VCaP (cell line): ENCODE measurements around the gene IRF6.

Experiments used
- H3K27ac ChIP-seq: fragments of 450-650 bp; 2 replicates; pipeline ENCODE4 v1.5.1; 2017
- TF ChIP-seq, protein P1 (sequence below): fragments of 450-650 bp; conservative IDR thresholded peaks from 2 replicates; pipeline ENCODE4 v1.5.1; 2017; ENCODE audit warnings: mild to moderate bottlenecking, moderate library complexity

IRF6 gene

DNA sequence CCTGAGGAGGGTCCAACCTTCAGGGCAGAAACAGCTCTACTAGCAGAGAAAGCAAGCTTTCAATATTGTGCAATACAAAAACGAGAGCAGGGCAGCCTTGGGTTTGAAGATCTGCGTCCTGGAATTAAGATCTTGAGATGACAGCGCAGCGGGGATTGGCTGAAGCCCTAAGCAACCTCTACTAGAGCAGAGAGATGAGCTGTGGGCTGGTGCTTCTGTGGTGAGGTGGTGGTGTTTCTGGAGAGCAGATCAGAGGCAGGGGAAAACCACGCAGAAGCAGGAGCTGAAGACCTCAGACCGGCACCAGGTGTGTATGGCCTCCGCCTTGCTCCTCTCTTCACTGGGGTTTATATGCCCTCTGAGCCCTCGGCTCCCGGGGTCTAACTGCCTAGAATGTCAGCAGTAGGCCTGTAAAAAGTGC lies 37.6 kb downstream of the IRF6 start:
- no peak overlapping the region for H3K27ac ChIP-seq
- TF ChIP-seq, protein P1, sequence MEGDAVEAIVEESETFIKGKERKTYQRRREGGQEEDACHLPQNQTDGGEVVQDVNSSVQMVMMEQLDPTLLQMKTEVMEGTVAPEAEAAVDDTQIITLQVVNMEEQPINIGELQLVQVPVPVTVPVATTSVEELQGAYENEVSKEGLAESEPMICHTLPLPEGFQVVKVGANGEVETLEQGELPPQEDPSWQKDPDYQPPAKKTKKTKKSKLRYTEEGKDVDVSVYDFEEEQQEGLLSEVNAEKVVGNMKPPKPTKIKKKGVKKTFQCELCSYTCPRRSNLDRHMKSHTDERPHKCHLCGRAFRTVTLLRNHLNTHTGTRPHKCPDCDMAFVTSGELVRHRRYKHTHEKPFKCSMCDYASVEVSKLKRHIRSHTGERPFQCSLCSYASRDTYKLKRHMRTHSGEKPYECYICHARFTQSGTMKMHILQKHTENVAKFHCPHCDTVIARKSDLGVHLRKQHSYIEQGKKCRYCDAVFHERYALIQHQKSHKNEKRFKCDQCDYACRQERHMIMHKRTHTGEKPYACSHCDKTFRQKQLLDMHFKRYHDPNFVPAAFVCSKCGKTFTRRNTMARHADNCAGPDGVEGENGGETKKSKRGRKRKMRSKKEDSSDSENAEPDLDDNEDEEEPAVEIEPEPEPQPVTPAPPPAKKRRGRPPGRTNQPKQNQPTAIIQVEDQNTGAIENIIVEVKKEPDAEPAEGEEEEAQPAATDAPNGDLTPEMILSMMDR = no peak

DNA sequence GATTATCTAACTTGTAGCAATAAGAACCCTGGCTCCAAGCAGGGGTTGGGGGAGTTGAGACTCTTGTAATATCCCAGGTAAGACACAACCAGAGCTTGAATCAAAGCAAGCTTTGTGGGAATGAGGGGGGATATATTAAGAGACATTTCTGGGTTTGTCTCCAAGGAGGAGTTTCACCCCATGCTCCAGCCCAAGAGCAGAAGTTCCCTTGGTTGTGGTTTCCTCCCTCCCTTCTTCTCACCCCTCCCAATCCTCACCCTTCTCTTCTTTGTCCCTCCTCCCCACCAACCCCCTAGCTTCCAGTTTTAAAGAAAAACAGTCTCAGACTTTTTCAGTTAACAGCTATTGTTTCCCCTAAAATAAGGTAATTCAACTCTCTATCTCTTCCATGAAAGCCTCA lies 38.2 kb downstream of the IRF6 start:
- TF ChIP-seq, protein P1 = no peak
- H3K27ac ChIP-seq = no peak overlapping the region

DNA sequence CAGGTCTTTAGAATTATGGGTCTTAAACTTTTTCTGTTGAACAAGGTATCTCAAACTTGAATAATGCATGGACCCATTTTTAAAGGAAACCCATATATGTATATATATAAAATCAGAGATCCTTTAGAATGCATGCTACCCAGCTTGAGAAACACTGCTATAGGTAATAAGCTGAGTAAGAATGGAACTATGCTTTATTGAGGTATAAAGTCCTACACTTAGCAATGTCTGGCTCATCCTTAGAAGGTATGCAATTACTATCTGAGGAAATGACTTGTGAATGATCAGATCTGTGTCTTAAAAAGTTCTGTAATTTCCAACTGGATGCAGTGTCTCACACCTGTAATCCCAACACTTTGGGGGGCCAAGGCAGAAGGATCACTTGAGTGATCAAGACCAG lies 38.8 kb downstream of the IRF6 start:
- TF ChIP-seq, protein P1 = no peak
- no peak overlapping the region for H3K27ac ChIP-seq

DNA sequence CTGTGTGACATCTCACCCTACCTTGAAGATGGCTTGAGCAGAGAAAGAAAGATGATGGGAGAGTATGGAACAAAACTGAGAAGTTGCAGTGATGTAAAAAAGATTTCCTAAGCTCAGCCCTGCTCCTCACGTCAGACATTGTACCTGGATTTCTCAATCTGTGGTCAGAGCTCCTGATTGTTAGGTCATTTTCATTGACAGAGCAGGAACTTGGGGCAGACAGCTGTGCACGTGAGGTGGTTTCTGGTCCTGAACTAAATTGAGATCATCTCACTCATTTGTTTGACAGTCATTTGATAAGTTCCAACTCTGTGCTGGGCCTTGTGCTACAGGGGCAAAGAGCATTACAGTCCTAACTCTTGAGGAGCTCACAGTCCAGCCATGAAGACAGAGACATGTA lies 39.9 kb downstream of the IRF6 start:
- TF ChIP-seq, protein P1 = no peak
- H3K27ac ChIP-seq = no peak overlapping the region

DNA sequence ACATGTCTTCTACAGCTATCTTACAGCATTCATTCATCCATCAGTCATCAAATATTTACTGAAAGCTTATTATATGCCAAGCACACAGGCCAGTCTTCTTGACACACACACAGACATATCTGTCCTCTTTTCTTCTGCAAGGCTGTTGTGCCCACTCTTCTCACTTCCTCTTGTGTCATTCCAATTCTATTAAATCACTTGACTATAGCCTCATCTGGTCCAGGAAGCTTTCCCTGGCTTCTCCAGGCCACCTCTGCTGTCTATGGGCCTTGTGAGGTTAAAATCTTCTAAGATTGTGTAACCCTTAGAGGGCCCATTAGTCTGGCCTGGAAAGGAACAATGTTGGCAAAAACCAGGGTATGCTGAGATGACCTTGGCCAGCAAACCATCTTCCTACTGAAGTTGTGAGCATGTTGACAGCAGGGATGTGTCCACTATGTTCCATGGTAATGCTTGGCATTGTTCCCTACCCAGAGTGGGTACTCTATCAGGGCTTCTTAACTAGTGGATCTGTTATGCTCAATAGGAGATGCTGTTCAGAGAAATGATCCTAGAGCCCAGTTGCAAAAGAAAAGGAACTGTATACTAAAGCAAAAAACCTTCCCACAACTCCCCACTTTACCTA lies 44.8 kb downstream of the IRF6 start:
- TF ChIP-seq, protein P1 = no peak
- no peak overlapping the region for H3K27ac ChIP-seq

DNA sequence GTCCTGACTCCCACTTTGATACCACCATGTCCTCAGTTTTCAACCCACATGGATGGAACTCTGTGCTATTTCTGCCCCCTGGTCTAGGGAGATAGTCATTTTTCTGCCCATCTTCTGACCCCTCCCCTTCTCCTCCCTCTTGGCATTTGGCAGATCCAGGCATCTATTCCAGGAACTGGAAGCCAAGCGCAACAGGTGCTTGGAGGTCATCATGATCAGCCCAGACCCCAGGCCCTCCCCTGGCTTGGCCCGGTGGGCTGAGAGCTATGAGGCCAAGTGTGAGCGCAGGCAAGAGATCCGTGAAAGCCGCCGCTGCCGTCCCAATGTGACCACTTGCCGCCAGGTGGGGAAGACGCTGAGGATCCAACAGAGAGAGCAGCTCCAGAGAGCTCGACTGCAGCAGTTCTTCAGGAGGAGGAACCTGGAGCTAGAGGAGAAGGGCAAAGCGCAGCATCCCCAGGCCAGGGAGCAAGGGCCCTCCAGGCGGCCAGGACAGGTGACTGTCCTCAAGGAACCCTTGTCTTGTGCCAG lies 46.0 kb downstream of the IRF6 start:
- TF ChIP-seq, protein P1 = no peak

GRCh38 chr1:209758400-209758799 lies 47.5 kb downstream of the IRF6 start:
- H3K27ac ChIP-seq = no peak overlapping the region
- TF ChIP-seq, protein P1 = no peak

More for the DNA sequence above, 46.0 kb downstream of the IRF6 start:
- H3K27ac ChIP-seq = no peak overlapping the region
